H9 (cell line): ENCODE measurements around the gene PIM3. TPM values are rescaled to one million over a fixed set of nuclear protein-coding genes. Genes with fewer than 3 reads are reported as not detected.
"Not testable (repeated sequence)": the region's sequence is repeated elsewhere in the genome, so short reads cannot be mapped to it uniquely, and the experiment has no call there.

Experiments used
- DNase-seq: peaks from one replicate; pipeline ENCODE4 v3.0.0-alpha.2; 2017
- H2AFZ ChIP-seq: one replicate; pipeline ENCODE4 v1.6.1; 2013; ENCODE audit warnings: mild to moderate bottlenecking, low read length, control low read depth, moderate library complexity
- H2AK5ac ChIP-seq: 2 replicates; pipeline ENCODE4 v1.6.1; 2013; ENCODE audit warnings: low read length, control low read depth, mixed read lengths; ENCODE audit not compliant: insufficient read length
- H2BK120ac ChIP-seq: one replicate; pipeline ENCODE4 v1.6.1; 2013; ENCODE audit warnings: low read depth, mild to moderate bottlenecking, low read length, control low read depth, inconsistent platforms; ENCODE audit not compliant: poor library complexity, severe bottlenecking
- H2BK12ac ChIP-seq: 2 replicates; pipeline ENCODE4 v1.6.1; 2013; ENCODE audit warnings: low read length, control low read depth, mixed read lengths, low read depth; ENCODE audit not compliant: insufficient read length
- H2BK15ac ChIP-seq: 2 replicates; pipeline ENCODE4 v1.6.1; 2013; ENCODE audit warnings: low read depth, low read length, control low read depth
- H2BK20ac ChIP-seq: one replicate; pipeline ENCODE4 v1.6.1; 2013; ENCODE audit warnings: low read depth, mild to moderate bottlenecking, low read length, control low read depth, inconsistent platforms; ENCODE audit not compliant: poor library complexity, severe bottlenecking
- H2BK5ac ChIP-seq: 2 replicates; pipeline ENCODE4 v1.6.1; 2013; ENCODE audit warnings: low read length, control low read depth, mixed read lengths; ENCODE audit not compliant: insufficient read length
- H3K14ac ChIP-seq: 2 replicates; pipeline ENCODE4 v1.6.1; 2013; ENCODE audit warnings: low read length, control low read depth; ENCODE audit not compliant: insufficient read depth
- H3K18ac ChIP-seq: 2 replicates; pipeline ENCODE4 v1.6.1; 2013; ENCODE audit warnings: low read depth, mild to moderate bottlenecking, mixed read lengths, low read length, control low read depth; ENCODE audit not compliant: insufficient read length
- H3K23ac ChIP-seq: 2 replicates; pipeline ENCODE4 v1.6.1; 2013; ENCODE audit warnings: low read length, control low read depth, mixed read lengths, low read depth; ENCODE audit not compliant: insufficient read length
- H3K23me2 ChIP-seq: 2 replicates; pipeline ENCODE4 v1.6.1; 2013; ENCODE audit warnings: low read depth, mild to moderate bottlenecking, mixed read lengths, low read length, control low read depth; ENCODE audit not compliant: insufficient read length, poor library complexity, severe bottlenecking
- H3K27ac ChIP-seq: 2 replicates; pipeline ENCODE4 v1.5.1; 2013; ENCODE audit warnings: low read length, control low read depth, mixed read lengths, low read depth; ENCODE audit not compliant: insufficient read length
- H3K27me3 ChIP-seq: 2 replicates; pipeline ENCODE4 v1.6.1; 2013; ENCODE audit warnings: low read length, control low read depth, inconsistent platforms; ENCODE audit not compliant: insufficient read depth
- H3K4ac ChIP-seq: 2 replicates; pipeline ENCODE4 v1.6.1; 2013; ENCODE audit warnings: low read depth, mild to moderate bottlenecking, control low read depth, inconsistent platforms, low read length, moderate library complexity
- H3K4me1 ChIP-seq: 2 replicates; pipeline ENCODE4 v1.6.1; 2013; ENCODE audit warnings: low read length, control low read depth, inconsistent platforms; ENCODE audit not compliant: insufficient read depth
- H3K4me2 ChIP-seq: 2 replicates; pipeline ENCODE4 v1.6.1; 2013; ENCODE audit warnings: low read length, control low read depth, mixed read lengths; ENCODE audit not compliant: insufficient read length, insufficient read depth
- H3K56ac ChIP-seq: 2 replicates; pipeline ENCODE4 v1.6.1; 2013; ENCODE audit warnings: low read depth, mild to moderate bottlenecking, mixed read lengths, low read length, control low read depth; ENCODE audit not compliant: insufficient read length
- H3K79me1 ChIP-seq: 2 replicates; pipeline ENCODE4 v1.6.1; 2013; ENCODE audit warnings: low read depth, mild to moderate bottlenecking, moderate library complexity, low read length, control low read depth, inconsistent platforms; ENCODE audit not compliant: insufficient read depth, poor library complexity, severe bottlenecking
- H3K79me2 ChIP-seq: 2 replicates; pipeline ENCODE4 v1.6.1; 2013; ENCODE audit warnings: low read length, control low read depth, inconsistent platforms; ENCODE audit not compliant: insufficient read depth
- H3K9ac ChIP-seq: 2 replicates; pipeline ENCODE4 v1.6.1; 2013; ENCODE audit warnings: low read length, control low read depth, mixed read lengths; ENCODE audit not compliant: insufficient read length; ENCODE audit errors: extremely low read depth
- H3K9me3 ChIP-seq: one replicate; pipeline ENCODE4 v1.6.1; 2013; ENCODE audit warnings: low read depth, low read length, inconsistent platforms; ENCODE audit not compliant: control insufficient read depth
- H3T11ph ChIP-seq: one replicate; pipeline ENCODE4 v1.6.1; 2013; ENCODE audit warnings: mild to moderate bottlenecking, low read length, control low read depth, inconsistent platforms
- H4K20me1 ChIP-seq: one replicate; pipeline ENCODE4 v1.6.1; 2013; ENCODE audit not compliant: control insufficient read depth, insufficient read length, insufficient read depth
- H4K5ac ChIP-seq: 2 replicates; pipeline ENCODE4 v1.6.1; 2013; ENCODE audit warnings: low read depth, mild to moderate bottlenecking, mixed read lengths, low read length, control low read depth; ENCODE audit not compliant: insufficient read length
- H4K8ac ChIP-seq: replicated peaks from 2 replicates; pipeline ENCODE4 v1.6.1; 2013; ENCODE audit warnings: low read length, control low read depth, mixed read lengths, low read depth; ENCODE audit not compliant: insufficient read length
- H4K91ac ChIP-seq: 2 replicates; pipeline ENCODE4 v1.6.1; 2013; ENCODE audit warnings: low read depth, mild to moderate bottlenecking, moderate library complexity, mixed read lengths, low read length, control low read depth; ENCODE audit not compliant: insufficient read length
- H3K27ac Mint-ChIP-seq, 3 experiments: 2 replicates in 2 of 3; 3 replicates in 1 of 3; pipeline ENCODE4 v1.8.0; 2020 to 2021; ENCODE audit warnings: mixed read lengths in 3 of 3, mild to moderate bottlenecking in 1 of 3, moderate library complexity in 1 of 3
- H3K27me3 Mint-ChIP-seq: 2 replicates; pipeline ENCODE4 v1.8.0; 2021; ENCODE audit warnings: low read depth, mild to moderate bottlenecking, moderate library complexity, mixed read lengths
- H3K36me3 Mint-ChIP-seq, 3 experiments: 2 replicates in 2 of 3; 3 replicates in 1 of 3; pipeline ENCODE4 v1.8.0; 2020 to 2021; ENCODE audit warnings: low read depth in 3 of 3, mixed read lengths in 3 of 3; ENCODE audit not compliant: insufficient read depth in 1 of 3
- H3K4me1 Mint-ChIP-seq, 2 experiments: 2 replicates each; pipeline ENCODE4 v1.8.0; 2020; ENCODE audit warnings: mixed read lengths in 2 of 2
- H3K4me3 Mint-ChIP-seq, 2 experiments: 2 replicates in 1 of 2; 3 replicates in 1 of 2; pipeline ENCODE4 v1.8.0; 2020 to 2021; ENCODE audit warnings: mild to moderate bottlenecking in 2 of 2, mixed read lengths in 2 of 2, moderate library complexity in 1 of 2
- H3K9me3 Mint-ChIP-seq, 2 experiments: 2 replicates in 1 of 2; 3 replicates in 1 of 2; pipeline ENCODE4 v1.8.0; 2020; ENCODE audit warnings: mild to moderate bottlenecking in 2 of 2, mixed read lengths in 2 of 2, moderate library complexity in 1 of 2
- WGBS: extraction: QIAGEN DNeasy Blood & Tissue Kit; methylation state at CpG from one replicate; pipeline ENCODE4 v1.1.7; 2013; ENCODE audit warnings: missing lambda C conversion rate, low lambda C conversion rate, mixed read lengths; ENCODE audit not compliant: insufficient read length; ENCODE audit errors: extremely low coverage; 5-methylcytosine and 5-hydroxymethylcytosine counted together
- total RNA-seq: library from RNA; stranded (reverse); gene quantifications from 2 replicates; pipeline ENCODE4 v1.2.1, GENCODE V29; 2021
- TF ChIP-seq, protein P1 (sequence below): fragments of 200-600 bp; sonication (generic); conservative IDR thresholded peaks from 3 replicates; pipeline ENCODE4 v1.8.0; 2021; ENCODE audit warnings: antibody characterized with exemption, mild to moderate bottlenecking

PIM3 gene
- total RNA-seq, 1 experiment from 2014 or later, result 43.4 TPM

DNA sequence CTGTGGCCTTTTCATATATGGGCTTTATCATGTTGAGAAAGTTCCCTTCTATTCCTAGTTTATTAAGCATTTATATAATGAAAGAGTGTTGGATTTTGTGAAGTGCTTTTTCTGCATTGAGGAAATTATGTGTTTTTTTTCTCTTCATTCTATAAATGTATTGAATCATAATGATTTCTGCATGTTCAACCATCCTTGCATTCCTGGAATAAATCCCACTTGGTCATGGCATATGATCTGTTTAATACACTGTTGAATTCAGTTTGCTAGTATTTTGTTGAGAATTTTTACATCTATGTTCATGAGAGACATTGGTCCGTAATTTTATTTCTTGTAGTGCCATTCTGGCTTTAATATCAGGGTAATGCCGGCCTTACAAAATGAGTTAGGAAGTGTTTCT, 25.8 kb downstream of the PIM3 start:
- no peak overlapping the region for H2AK5ac ChIP-seq
- Mint-ChIP-seq H3K9me3 (peaks cover 26 to 32% of the 10 kb centered on the region in 2 experiments), H3K27me3 (peaks cover 79% of the 10 kb centered on the region), H3K27ac (no peak overlapping the region), H3K4me3 (no peak overlapping the region), H3K4me1 (peaks cover 0 to 3% of the 10 kb centered on the region in 2 experiments; a peak in 1 of 4 replicates), H3K36me3 (peaks cover 0 to 5% (median 3%) of the 10 kb centered on the region in 3 experiments; a peak in 3 of 7 replicates)
- no peak overlapping the region for H3K23ac ChIP-seq
- no peak overlapping the region for H2BK5ac ChIP-seq
- H3K56ac ChIP-seq, result no peak overlapping the region
- H2BK12ac ChIP-seq, result no peak overlapping the region
- H2BK120ac ChIP-seq, result no peak overlapping the region
- H3K79me1 ChIP-seq, result no peaks in the 10 kb centered on the region
- no peak overlapping the region for H3K18ac ChIP-seq
- no peak overlapping the region for H3K4me2 ChIP-seq
- no peak overlapping the region for H4K5ac ChIP-seq
- H4K8ac ChIP-seq, result no peak overlapping the region
- no peak overlapping the region for H3K9ac ChIP-seq
- no peaks in the 10 kb centered on the region for H3K79me2 ChIP-seq
- no peak overlapping the region for H3K4ac ChIP-seq
- H3T11ph ChIP-seq, result no peak overlapping the region
- peaks cover 2% of the 10 kb centered on the region; the same call in 1 of the 2 replicates for H3K27me3 ChIP-seq
- H3K4me1 ChIP-seq, result no peaks in the 10 kb centered on the region
- no peak overlapping the region for H2BK20ac ChIP-seq
- no peaks in the 10 kb centered on the region for H3K9me3 ChIP-seq
- TF ChIP-seq, protein P1, sequence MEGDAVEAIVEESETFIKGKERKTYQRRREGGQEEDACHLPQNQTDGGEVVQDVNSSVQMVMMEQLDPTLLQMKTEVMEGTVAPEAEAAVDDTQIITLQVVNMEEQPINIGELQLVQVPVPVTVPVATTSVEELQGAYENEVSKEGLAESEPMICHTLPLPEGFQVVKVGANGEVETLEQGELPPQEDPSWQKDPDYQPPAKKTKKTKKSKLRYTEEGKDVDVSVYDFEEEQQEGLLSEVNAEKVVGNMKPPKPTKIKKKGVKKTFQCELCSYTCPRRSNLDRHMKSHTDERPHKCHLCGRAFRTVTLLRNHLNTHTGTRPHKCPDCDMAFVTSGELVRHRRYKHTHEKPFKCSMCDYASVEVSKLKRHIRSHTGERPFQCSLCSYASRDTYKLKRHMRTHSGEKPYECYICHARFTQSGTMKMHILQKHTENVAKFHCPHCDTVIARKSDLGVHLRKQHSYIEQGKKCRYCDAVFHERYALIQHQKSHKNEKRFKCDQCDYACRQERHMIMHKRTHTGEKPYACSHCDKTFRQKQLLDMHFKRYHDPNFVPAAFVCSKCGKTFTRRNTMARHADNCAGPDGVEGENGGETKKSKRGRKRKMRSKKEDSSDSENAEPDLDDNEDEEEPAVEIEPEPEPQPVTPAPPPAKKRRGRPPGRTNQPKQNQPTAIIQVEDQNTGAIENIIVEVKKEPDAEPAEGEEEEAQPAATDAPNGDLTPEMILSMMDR, result no peak
- no peak overlapping the region for H4K91ac ChIP-seq
- H3K14ac ChIP-seq, result no peak overlapping the region
- H2AFZ ChIP-seq, result no peak overlapping the region
- no CpG with 5 or more reads among the region's 2 CpGs for WGBS
- no peak for DNase-seq
- H2BK15ac ChIP-seq, result no peak overlapping the region
- H4K20me1 ChIP-seq, result no peaks in the 10 kb centered on the region
- no peak overlapping the region for H3K27ac ChIP-seq
- no peaks in the 10 kb centered on the region for H3K23me2 ChIP-seq

DNA sequence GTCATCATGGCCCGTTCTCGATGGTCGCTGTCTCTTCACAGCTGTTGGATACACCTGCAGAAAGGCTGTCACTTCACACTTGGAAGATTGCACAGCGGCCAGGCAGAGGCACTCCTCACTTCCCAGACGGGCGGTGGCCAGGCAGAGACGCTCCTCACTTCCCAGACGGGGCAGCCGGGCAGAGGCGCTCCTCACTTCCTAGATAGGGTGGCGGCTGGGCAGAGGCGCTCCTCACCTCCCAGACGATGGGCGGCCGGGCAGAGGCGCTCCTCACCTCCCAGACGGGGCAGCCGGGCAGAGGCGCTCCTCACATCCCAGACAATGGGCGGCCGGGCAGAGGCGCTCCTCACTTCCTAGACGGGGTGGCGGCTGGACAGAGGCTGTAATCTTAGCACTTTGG, 29.3 kb downstream of the PIM3 start:
- not testable (repeated sequence) for H4K5ac ChIP-seq, H4K20me1 ChIP-seq, H3K27ac ChIP-seq, H3K4me1 ChIP-seq, H2BK20ac ChIP-seq, H3K79me2 ChIP-seq, H2BK15ac ChIP-seq, H3K4me1 Mint-ChIP-seq, H2BK5ac ChIP-seq, H2BK12ac ChIP-seq, H4K91ac ChIP-seq, H3K18ac ChIP-seq, H3K4ac ChIP-seq, H2BK120ac ChIP-seq, H3K14ac ChIP-seq, H3K56ac ChIP-seq, DNase-seq, H3K23ac ChIP-seq, H3T11ph ChIP-seq, H3K4me2 ChIP-seq, H3K27ac Mint-ChIP-seq, H3K36me3 Mint-ChIP-seq, H2AK5ac ChIP-seq, H3K27me3 ChIP-seq, H3K79me1 ChIP-seq, H3K9ac ChIP-seq, H3K9me3 ChIP-seq, H3K4me3 Mint-ChIP-seq, H2AFZ ChIP-seq, H4K8ac ChIP-seq, H3K23me2 ChIP-seq
- peaks cover 70% of the 10 kb centered on the region for H3K27me3 Mint-ChIP-seq
- peaks cover 34 to 39% of the 10 kb centered on the region in 2 experiments for H3K9me3 Mint-ChIP-seq
- no CpG with 5 or more reads among the region's 24 CpGs for WGBS
